ENCODE results near the gene CYB561D2.

GRCh38 chr3:50354186-50354764, 3.6 kb downstream of the CYB561D2 start:
- no peak for TF ChIP-seq CTCF (IDR thresholded peaks at IDR 0.05; ENCODE audit: poor library complexity, severe bottlenecking)
- no peak for TF ChIP-seq EP300 (conservative IDR thresholded peaks at IDR 0.05; ENCODE audit: poor library complexity, severe bottlenecking)
- TF ChIP-seq RAD21 (conservative IDR thresholded peaks at IDR 0.05), result no peak
- TF ChIP-seq POLR2AphosphoS5 (IDR thresholded peaks at IDR 0.05), result no peak
- no peak for TF ChIP-seq EZH2 (IDR thresholded peaks at IDR 0.05; ENCODE audit: borderline replicate concordance, insufficient read depth, low read length, poor library complexity, severe bottlenecking)
- no peak for TF ChIP-seq TAF1 (IDR thresholded peaks at IDR 0.05; ENCODE audit: low read depth)
- TF ChIP-seq MXI1 (conservative IDR thresholded peaks at IDR 0.05; ENCODE audit: poor library complexity, severe bottlenecking), result no peak
- no peak for TF ChIP-seq SMC3 (conservative IDR thresholded peaks at IDR 0.05; ENCODE audit: poor library complexity)
- TF ChIP-seq REST (IDR thresholded peaks at IDR 0.05; ENCODE audit: borderline replicate concordance), result no peak

All from neural cell (in vitro differentiated cells).